Kidney (tissue), 14 donors: ENCODE results near the gene FCHSD1. TPM values are rescaled to one million over a fixed set of nuclear protein-coding genes. Genes with fewer than 3 reads are reported as not detected.

Source experiments
- DNase-seq, 5 donors: peaks; one replicate each; pipeline ENCODE4 v3.0.0-alpha.2; 2013 to 2020
- FAIRE-seq: peaks from 2 replicates; lab custom pipeline; 2012; peaks lifted over from hg19 to GRCh38; lab: Jason Lieb, UNC
- H3K27ac ChIP-seq, 2 donors: one replicate each; pipeline ENCODE4 v1.7.0; 2013; ENCODE audit warnings: low read depth in 2 of 2, low read length in 2 of 2, inconsistent platforms in 1 of 2
- H3K27me3 ChIP-seq: one replicate; pipeline ENCODE4 v1.7.1; 2013; ENCODE audit warnings: low read length, inconsistent platforms; ENCODE audit not compliant: control insufficient read depth, insufficient read depth
- H3K36me3 ChIP-seq, 3 donors: one replicate each; pipeline versions ENCODE4 v1.7.0 to v1.7.1; 2013; ENCODE audit warnings: low read length in 3 of 3, control low read depth in 1 of 3, inconsistent platforms in 1 of 3; ENCODE audit not compliant: insufficient read depth in 3 of 3, control insufficient read depth in 2 of 3
- H3K4me1 ChIP-seq, 3 donors: one replicate each; pipeline versions ENCODE4 v1.7.0 to v1.7.1; 2013; ENCODE audit warnings: low read length in 3 of 3, inconsistent platforms in 1 of 3, low read depth in 1 of 3; ENCODE audit not compliant: control insufficient read depth in 2 of 3, insufficient read depth in 2 of 3
- H3K4me3 ChIP-seq, 3 donors: one replicate each; pipeline versions ENCODE4 v1.7.0 to v1.8.1; 2013; ENCODE audit warnings: low read length in 3 of 3, control low read depth in 1 of 3, inconsistent platforms in 1 of 3
- H3K9ac ChIP-seq, 3 donors: one replicate each; pipeline versions ENCODE4 v1.7.0 to v1.7.1; 2013; ENCODE audit warnings: low read length in 3 of 3, control low read depth in 1 of 3, inconsistent platforms in 1 of 3
- H3K9me3 ChIP-seq, 3 donors: one replicate each; pipeline versions ENCODE4 v1.7.0 to v1.7.1; 2013; ENCODE audit warnings: low read length in 3 of 3, control low read depth in 1 of 3, inconsistent platforms in 1 of 3; ENCODE audit not compliant: control insufficient read depth in 2 of 3, insufficient read depth in 1 of 3
- CTCF ChIP-seq: IDR thresholded peaks from 3 replicates; pipeline ENCODE4 v1.5.1; 2012; ENCODE audit warnings: mild to moderate bottlenecking, moderate library complexity, borderline replicate concordance; ENCODE audit not compliant: insufficient read depth; ENCODE audit errors: extremely low read depth
- intact Hi-C: fragments of 100-400 bp; cut with DNase I; formaldehyde crosslinking; loops from one replicate; pipeline ENCODE4 v1.11.1; 2022
- polyA plus RNA-seq: library from polyadenylated mRNA; stranded (reverse); fragments of 350-450 nt; fragmentation: Illumina TruSeq; extraction: RNeasy Lipid Tissue Mini Kit (QIAGEN cat#74804); gene quantifications from one replicate; pipeline ENCODE4 v1.2.3, GENCODE V29; 2014; ENCODE audit warnings: low read depth, low replicate concordance; ENCODE audit not compliant: insufficient read depth
- total RNA-seq: library from RNA; stranded (reverse); fragmentation: NEBNext Ultra II Directional; extraction: Animal tissue kit (Norgen Biotek cat#: 25700); gene quantifications from one replicate; pipeline ENCODE4 v1.2.1, GENCODE V29; 2021
- donor health status: control.
- donor health status: control.
- donor health status: control.
- donor health status: control.
- donor health status: control.
- donor health status: DM: yes; HTN: yes; CAD: no.
- donor health status: Normal renal cell carcinoma (clear cell type).

Gene FCHSD1
- total and polyA plus RNA-seq, 2 donors from 2014 or later = 6.4 to 20.3 TPM

- no peak overlapping the region for H3K9ac ChIP-seq
- H3K4me1 ChIP-seq = peaks cover 3 to 17% (median 9%) of the 10 kb centered on the region in 3 donors
- intact Hi-C loops = no loop called here
- H3K27me3 ChIP-seq = peaks cover 8% of the 10 kb centered on the region
- no peak for TF ChIP-seq CTCF
- no peaks in the 10 kb centered on the region for H3K9me3 ChIP-seq
- peaks cover 0 to 8% (median 5%) of the 10 kb centered on the region in 3 donors for H3K36me3 ChIP-seq
- DNase-seq (no peak), FAIRE-seq (no peak)
- no peak overlapping the region for H3K4me3 ChIP-seq
- H3K27ac ChIP-seq = no peak overlapping the region
Measured at GRCh38 chr5:141633871-141634561, 17.2 kb downstream of the FCHSD1 start.

GRCh38 chr5:141632650-141633049, 18.6 kb downstream of the FCHSD1 start:
- Histone ChIP-seq H3K9me3 (no peaks in the 10 kb centered on the region), H3K27me3 (no peaks in the 10 kb centered on the region), H3K4me1 (peaks cover 3 to 17% (median 9%) of the 10 kb centered on the region in 3 donors), H3K4me3 (no peak overlapping the region), H3K9ac (no peak overlapping the region), H3K27ac (no peak overlapping the region), H3K36me3 (peaks cover 3 to 22% (median 18%) of the 10 kb centered on the region in 3 donors)
- intact Hi-C loops = no loop called here
- no peak for TF ChIP-seq CTCF
- no peak for FAIRE-seq
- no peak for DNase-seq

GRCh38 chr5:141630570-141631140, 20.6 kb downstream of the FCHSD1 start:
- Histone ChIP-seq H3K4me1 (peaks cover 0 to 10% (median 6%) of the 10 kb centered on the region in 3 donors), H3K27ac (no peak overlapping the region), H3K27me3 (no peaks in the 10 kb centered on the region), H3K36me3 (peaks cover 3 to 26% (median 18%) of the 10 kb centered on the region in 3 donors), H3K9ac (no peak overlapping the region), H3K9me3 (no peaks in the 10 kb centered on the region), H3K4me3 (no peak overlapping the region)
- no peak for FAIRE-seq
- intact Hi-C loops = no loop called here
- DNase-seq = no peak
- TF ChIP-seq CTCF = no peak
